HepG2 (cell line): ENCODE results near the gene INHBC. TPM values are rescaled to one million over a fixed set of nuclear protein-coding genes. Genes with fewer than 3 reads are reported as not detected.

Source experiments
- AGO1 ChIP-seq: fragments of 200-400 bp; formaldehyde crosslinking; IDR thresholded peaks from 2 replicates; pipeline ENCODE4 v1.6.1; 2017; ENCODE audit warnings: mild to moderate bottlenecking, low read depth, low read length, moderate library complexity; ENCODE audit not compliant: poor library complexity, severe bottlenecking
- ATF7 ChIP-seq, 2 experiments: fragments of 450-650 bp in 1 of 2; sonication (generic) in 1 of 2; formaldehyde crosslinking in 1 of 2; IDR thresholded peaks; 2 replicates each; pipeline versions ENCODE4 v1.4.0 to v1.6.1; 2016 to 2020; ENCODE audit warnings: antibody characterized with exemption in 1 of 2, mild to moderate bottlenecking in 1 of 2, missing genetic modification reagents in 1 of 2
- HNF1B ChIP-seq: sonication (generic); formaldehyde crosslinking; IDR thresholded peaks from 2 replicates; pipeline ENCODE4 v1.5.1; 2020; ENCODE audit warnings: mild to moderate bottlenecking, moderate library complexity, missing genetic modification reagents
- ISL2 ChIP-seq: sonication (generic); formaldehyde crosslinking; IDR thresholded peaks from 2 replicates; pipeline ENCODE4 v1.5.0; 2020; ENCODE audit warnings: missing genetic modification reagents
- MED13 ChIP-seq: sonication (generic); formaldehyde crosslinking; IDR thresholded peaks from 2 replicates; pipeline ENCODE4 v1.5.0; 2020; ENCODE audit warnings: missing genetic modification reagents
- NR2C2 ChIP-seq: sonication (generic); formaldehyde crosslinking; IDR thresholded peaks from 2 replicates; pipeline ENCODE4 v1.4.0; 2020; ENCODE audit warnings: missing genetic modification reagents, mild to moderate bottlenecking, moderate library complexity, borderline replicate concordance
- PHF21A ChIP-seq: sonication (generic); formaldehyde crosslinking; IDR thresholded peaks from 2 replicates; pipeline ENCODE4 v1.5.0; 2020; ENCODE audit warnings: mild to moderate bottlenecking, missing genetic modification reagents
- RNF219 ChIP-seq: sonication (generic); formaldehyde crosslinking; IDR thresholded peaks from 2 replicates; pipeline ENCODE4 v1.5.0; 2020; ENCODE audit warnings: mild to moderate bottlenecking, missing genetic modification reagents
- SRSF4 ChIP-seq: fragments of 200-400 bp; formaldehyde crosslinking; IDR thresholded peaks from one replicate; pipeline ENCODE4 v1.6.1; 2018; ENCODE audit warnings: mild to moderate bottlenecking, low read depth, low read length, moderate library complexity; ENCODE audit not compliant: poor library complexity, severe bottlenecking
- STAT6 ChIP-seq: sonication (generic); formaldehyde crosslinking; IDR thresholded peaks from 2 replicates; pipeline ENCODE4 v1.4.0; 2020; ENCODE audit warnings: missing genetic modification reagents, mild to moderate bottlenecking, borderline replicate concordance
- ZNF337 ChIP-seq: sonication (generic); formaldehyde crosslinking; IDR thresholded peaks from 2 replicates; pipeline ENCODE4 v1.5.1; 2020; ENCODE audit warnings: missing genetic modification reagents, low read depth, mild to moderate bottlenecking, borderline replicate concordance
- ZNF354B ChIP-seq: sonication (generic); formaldehyde crosslinking; IDR thresholded peaks from 2 replicates; pipeline ENCODE4 v1.8.0; 2022; ENCODE audit warnings: mild to moderate bottlenecking, missing genetic modification reagents
- ZNF468 ChIP-seq: sonication (generic); formaldehyde crosslinking; IDR thresholded peaks from 2 replicates; pipeline ENCODE4 v1.8.0; 2022; ENCODE audit warnings: mild to moderate bottlenecking, moderate library complexity, missing genetic modification reagents
- ZNF609 ChIP-seq: sonication (generic); formaldehyde crosslinking; IDR thresholded peaks from 2 replicates; pipeline ENCODE4 v1.4.0; 2020; ENCODE audit warnings: mild to moderate bottlenecking, missing genetic modification reagents, borderline replicate concordance
- ZSCAN20 ChIP-seq: sonication (generic); formaldehyde crosslinking; IDR thresholded peaks from 2 replicates; pipeline ENCODE4 v1.4.0; 2020; ENCODE audit warnings: missing genetic modification reagents, mild to moderate bottlenecking, borderline replicate concordance
- polyA plus RNA-seq, 8 experiments: library from polyadenylated mRNA; depleted of rRNA in 3 of 8; stranded (reverse) in 7 of 8; unstranded in 1 of 8; fragments of >200 nt; fragmentation: Illumina TruSeq in 4 of 8; extraction: Trizol in 4 of 8; gene quantifications; 2 replicates each; pipeline versions ENCODE4 v1.2.1 to v1.2.3, GENCODE V29; 2011 to 2016; ENCODE audit warnings: low read depth in 4 of 8, missing spikeins in 1 of 8, mixed read lengths in 1 of 8; ENCODE audit not compliant: insufficient read depth in 1 of 8
- total RNA-seq, 5 experiments: library from RNA; depleted of rRNA; stranded (reverse); fragments of >200 nt; fragmentation: Illumina TruSeq; extraction: Trizol; gene quantifications; 2 replicates each; pipeline ENCODE4 v1.2.3, GENCODE V29; 2016; ENCODE audit warnings: low read depth in 1 of 5

Gene INHBC
- total and polyA plus RNA-seq, 2 of the 13 experiments (the other 11 are each of a cell fraction or from before 2014, with no cell fraction given) = 1.8 to 13.8 TPM

GRCh38 chr12:57452181-57452936, 17.8 kb downstream of the INHBC start (continued):
- TF ChIP-seq ZNF609 (CRISPR knock-in tag) (no peak), HNF1B (CRISPR knock-in tag) (no peak), ZNF468 (CRISPR knock-in tag) (no peak), ATF7 (IDR thresholded peaks at IDR 0.05) (no peak), ATF7 (CRISPR knock-in tag; IDR thresholded peaks at IDR 0.05) (peak; percentile 38; the same call in 1 of the 2 replicates), ISL2 (no peak), MED13 (CRISPR knock-in tag) (no peak), AGO1 (no peak), ZSCAN20 (no peak), SRSF4 (no peak), ZNF337 (no peak), STAT6 (CRISPR knock-in tag) (no peak), NR2C2 (CRISPR knock-in tag) (0 out of 2 replicates have a peak, but pooled peaks have one; percentile 18), RNF219 (no peak), ZNF354B (CRISPR knock-in tag) (no peak), PHF21A (CRISPR knock-in tag) (no peak)
